Stimulated activated naive B cell treated with anti-CD40 and anti-IgM and Interleukin-4, amounts not matched to agents 10 μg/mL and 1 μg/mL and 100 μg/mL, for 72 hours (primary cell): Measurements from ENCODE around the gene CBFA2T3.

Experiments
- ATAC-seq, 2 donors: fragments of 150-1000 bp; cut with Tn5 transposase; replicated peaks; 2 replicates each; pipeline ENCODE4 v1.10.0; 2021; ENCODE audit warnings: moderate library complexity in 1 of 2
- DNase-seq: peaks from one replicate; pipeline ENCODE4 v3.0.0; 2021
- H3K27ac Mint-ChIP-seq: one replicate; pipeline ENCODE4 v1.8.0; 2022; ENCODE audit warnings: mild to moderate bottlenecking, mixed read lengths
- H3K27me3 Mint-ChIP-seq, 2 donors: one replicate each; pipeline ENCODE4 v1.8.0; 2022; ENCODE audit warnings: mixed read lengths in 2 of 2
- H3K36me3 Mint-ChIP-seq, 2 donors: one replicate each; pipeline ENCODE4 v1.8.0; 2022; ENCODE audit warnings: mixed read lengths in 2 of 2, mild to moderate bottlenecking in 1 of 2
- H3K4me1 Mint-ChIP-seq, 2 donors: one replicate each; pipeline ENCODE4 v1.8.0; 2022; ENCODE audit warnings: mixed read lengths in 2 of 2, mild to moderate bottlenecking in 1 of 2
- H3K4me3 Mint-ChIP-seq, 2 donors: one replicate each; pipeline ENCODE4 v1.8.0; 2022; ENCODE audit warnings: mild to moderate bottlenecking in 2 of 2, mixed read lengths in 2 of 2, moderate library complexity in 1 of 2
- H3K9me3 Mint-ChIP-seq, 2 donors: one replicate each; pipeline ENCODE4 v1.8.0; 2022; ENCODE audit warnings: mixed read lengths in 2 of 2, mild to moderate bottlenecking in 1 of 2

Gene CBFA2T3

DNA sequence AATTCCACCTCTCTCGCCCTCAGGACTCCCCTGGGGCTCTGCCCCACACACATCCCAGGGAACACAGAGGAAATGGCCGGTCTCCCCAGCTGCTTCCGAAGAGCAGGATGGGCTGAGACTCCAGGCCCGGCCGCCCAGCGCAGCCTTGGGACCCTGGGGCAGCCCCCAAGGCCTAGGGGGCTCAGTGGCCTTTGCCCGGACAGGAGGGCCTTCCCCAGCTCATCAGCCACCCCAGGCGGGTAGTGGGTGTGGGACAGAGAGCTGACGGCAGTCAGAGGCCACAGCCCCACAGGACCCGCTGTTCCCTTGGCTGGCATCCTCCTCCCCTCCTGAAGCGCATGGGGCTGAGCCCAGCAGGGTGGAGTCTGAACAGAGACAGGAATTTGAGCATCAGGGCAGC is 6.2 kb upstream of the CBFA2T3 start:
- H3K36me3 Mint-ChIP-seq = peaks cover 5 to 9% of the 10 kb centered on the region in 2 donors
- peak; percentile 78 for DNase-seq
- no peaks in the 10 kb centered on the region for H3K27me3 Mint-ChIP-seq
- peak; percentile 70 to 72 for ATAC-seq
- H3K4me1 Mint-ChIP-seq = peaks cover 73 to 77% of the 10 kb centered on the region in 2 donors
- H3K27ac Mint-ChIP-seq = peak overlapping the region; percentile 98
- H3K9me3 Mint-ChIP-seq = peaks cover 9 to 13% of the 10 kb centered on the region in 2 donors
- H3K4me3 Mint-ChIP-seq = peak overlapping the region; percentile 62 to 67

DNA sequence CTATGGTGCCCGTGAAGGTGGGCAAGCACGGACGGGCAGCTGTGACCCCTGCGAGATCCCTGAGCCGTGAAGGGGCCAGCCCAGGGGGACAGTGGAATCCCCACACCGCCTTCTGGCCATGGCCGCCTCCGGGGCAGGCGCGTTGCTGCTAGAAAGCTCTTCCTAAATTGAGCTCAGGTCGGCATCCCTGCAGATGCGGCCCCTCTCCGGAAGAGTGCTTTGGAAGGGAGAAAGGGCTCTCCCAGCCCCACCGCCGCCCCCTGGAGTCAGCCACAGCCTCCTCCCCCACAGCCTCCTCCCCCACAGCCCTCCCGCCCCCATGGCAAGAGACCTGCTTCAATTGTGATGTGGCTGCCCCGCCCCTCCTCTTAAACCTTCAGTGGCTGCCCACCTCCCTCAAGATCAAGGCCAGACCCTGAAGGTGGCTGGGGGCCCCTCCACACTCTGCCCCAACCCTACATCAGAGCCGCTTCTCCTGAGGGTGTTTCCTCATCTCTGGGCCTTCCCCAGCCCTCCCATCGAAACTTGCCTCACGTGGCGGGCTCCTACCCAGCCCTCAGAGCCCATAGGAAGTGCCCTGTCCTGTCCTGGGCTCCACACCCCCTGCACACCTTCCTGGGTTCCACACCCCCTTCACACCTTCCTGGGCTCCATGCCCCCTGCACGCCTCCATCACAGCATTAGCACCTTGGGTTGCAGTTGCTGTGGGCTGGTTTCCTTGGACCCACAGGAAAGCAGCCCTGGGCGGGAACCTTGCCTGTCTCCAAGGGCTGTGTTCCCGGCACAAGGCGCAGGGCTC is 5.5 kb upstream of the CBFA2T3 start:
- H3K27me3 Mint-ChIP-seq = no peaks in the 10 kb centered on the region
- peaks cover 9 to 13% of the 10 kb centered on the region in 2 donors for H3K9me3 Mint-ChIP-seq
- H3K27ac Mint-ChIP-seq = peak overlapping the region; percentile 98
- H3K36me3 Mint-ChIP-seq = peaks cover 5 to 9% of the 10 kb centered on the region in 2 donors
- no peak for DNase-seq
- H3K4me1 Mint-ChIP-seq = peaks cover 71 to 84% of the 10 kb centered on the region in 2 donors
- no peak for ATAC-seq
- H3K4me3 Mint-ChIP-seq = peak overlapping the region; percentile 62 to 67

DNA sequence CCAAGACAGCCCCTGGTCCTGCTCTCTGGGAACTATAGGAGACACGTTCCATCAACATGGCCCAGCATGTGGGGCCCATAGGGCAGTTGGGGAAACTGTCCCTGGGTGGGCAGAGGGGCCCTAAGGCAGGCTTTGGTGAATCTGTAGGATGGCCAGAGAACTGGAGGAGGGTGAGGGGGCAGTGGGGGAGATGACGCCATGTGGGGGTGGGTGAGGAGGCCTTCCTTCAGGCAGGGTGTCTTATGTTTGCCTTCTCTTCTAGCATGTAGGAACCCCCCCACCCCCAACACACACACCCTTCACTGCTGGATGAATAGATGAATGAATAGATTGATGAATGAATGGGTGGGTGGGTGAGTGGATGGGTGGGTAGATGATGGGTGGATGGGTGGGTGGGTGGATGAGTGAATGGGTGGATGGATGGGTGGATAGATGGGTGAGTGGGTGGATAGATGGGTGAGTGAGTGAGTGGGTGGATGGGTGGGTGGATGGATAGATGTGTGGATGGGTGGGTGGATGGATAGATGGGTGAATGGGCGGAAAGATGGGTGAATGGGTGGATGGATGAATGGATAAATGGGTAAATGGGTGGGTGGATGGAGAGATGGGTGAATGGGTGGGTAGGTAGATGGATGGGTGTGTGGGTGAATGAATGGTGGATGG is 2.5 kb upstream of the CBFA2T3 start:
- DNase-seq = no peak
- Mint-ChIP-seq H3K27ac (peak overlapping the region; percentile 86), H3K4me3 (peak overlapping the region; percentile 52 to 72), H3K36me3 (peaks cover 11 to 21% of the 10 kb centered on the region in 2 donors), H3K4me1 (peaks cover 68 to 95% of the 10 kb centered on the region in 2 donors), H3K27me3 (no peaks in the 10 kb centered on the region), H3K9me3 (peaks cover 9 to 13% of the 10 kb centered on the region in 2 donors)
- no peak for ATAC-seq

DNA sequence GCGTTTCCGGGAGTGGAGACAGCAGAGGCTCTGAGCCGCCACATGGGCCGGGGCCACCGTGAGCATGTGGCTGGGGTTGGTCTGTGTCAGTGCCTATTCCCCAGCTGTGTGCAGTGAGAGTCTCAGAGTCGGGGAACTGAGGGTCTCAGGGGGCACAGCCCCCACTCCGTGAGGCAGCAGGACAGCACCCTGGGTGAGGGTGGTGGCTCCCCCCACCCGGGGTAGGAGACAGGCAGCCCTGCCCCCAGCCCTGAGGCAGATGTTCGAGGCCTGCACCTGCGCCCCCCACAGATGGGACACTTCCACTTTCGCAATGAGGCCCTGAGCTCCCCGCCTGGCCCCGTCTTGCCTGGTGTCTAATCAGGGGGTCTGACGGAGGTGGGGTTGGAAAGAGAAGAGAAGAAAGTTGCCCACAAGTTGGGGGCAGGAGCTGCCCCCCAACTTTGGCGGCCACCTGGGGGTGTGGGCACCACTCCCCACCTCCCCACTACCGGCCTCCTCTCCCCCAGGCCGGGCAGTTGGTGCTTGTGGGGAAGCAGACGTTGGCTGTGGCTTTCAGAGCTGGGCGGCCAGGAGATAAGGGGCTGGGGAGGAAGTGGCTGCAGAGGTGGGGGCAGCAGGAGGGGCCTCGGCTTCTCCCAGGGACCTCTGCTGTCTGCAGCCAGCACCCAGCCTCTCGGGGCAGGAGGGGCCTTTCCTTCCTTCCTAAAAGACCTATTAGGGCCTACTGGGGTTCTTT is 1.8 kb upstream of the CBFA2T3 start:
- Mint-ChIP-seq H3K27ac (peak overlapping the region; percentile 86), H3K36me3 (peaks cover 11 to 28% of the 10 kb centered on the region in 2 donors), H3K27me3 (no peaks in the 10 kb centered on the region), H3K4me1 (peaks cover 68 to 95% of the 10 kb centered on the region in 2 donors), H3K9me3 (peaks cover 9% of the 10 kb centered on the region in 2 donors), H3K4me3 (peak overlapping the region; percentile 52 to 72)
- peak; percentile 84 for DNase-seq
- peak; percentile 51 to 60 for ATAC-seq

DNA sequence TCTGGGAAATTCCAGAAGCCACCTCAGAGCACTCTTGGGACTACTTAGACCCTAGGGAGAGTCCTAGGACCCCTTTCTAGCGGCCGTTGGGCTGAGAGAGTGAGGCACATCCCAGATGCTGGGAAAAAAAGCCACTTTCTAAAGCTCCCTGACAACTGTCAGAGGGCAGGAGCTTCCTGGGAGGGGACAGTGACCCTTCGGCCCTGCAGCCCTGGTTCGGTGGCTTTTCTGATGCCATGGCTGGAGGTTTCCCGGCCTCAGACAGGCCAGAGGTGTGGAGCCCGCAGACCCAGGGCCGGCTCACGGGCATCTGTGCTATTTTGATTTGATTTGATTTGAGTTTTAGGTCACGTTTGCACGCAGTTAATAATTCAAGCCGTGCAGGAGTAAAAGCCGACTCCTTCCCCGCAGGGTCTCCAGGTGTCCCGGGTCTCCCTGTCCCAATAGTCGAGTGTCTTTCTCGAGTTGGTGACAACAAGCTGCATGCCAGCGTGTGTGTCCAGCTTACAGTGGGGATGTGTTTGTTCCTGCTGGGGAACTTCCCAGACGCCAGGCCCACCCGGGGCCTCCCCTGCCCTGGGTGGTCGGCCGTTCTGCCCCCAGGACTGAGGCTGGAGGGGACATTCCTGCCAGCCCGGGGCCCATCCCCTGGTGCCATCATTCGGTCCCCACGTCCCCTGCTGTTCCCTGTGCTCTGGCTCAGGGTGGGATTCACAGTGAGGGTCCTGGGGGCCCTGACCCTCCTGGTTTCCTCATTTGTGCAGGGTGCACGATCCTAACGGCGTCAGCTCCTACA is 1.0 kb upstream of the CBFA2T3 start:
- Mint-ChIP-seq H3K36me3 (peaks cover 12 to 33% of the 10 kb centered on the region in 2 donors), H3K27ac (peak overlapping the region; percentile 86), H3K4me3 (peak overlapping the region; percentile 90 to 99), H3K4me1 (peaks cover 67 to 95% of the 10 kb centered on the region in 2 donors), H3K9me3 (peaks cover 9% of the 10 kb centered on the region in 2 donors), H3K27me3 (no peaks in the 10 kb centered on the region)
- ATAC-seq (no peak), DNase-seq (no peak)

DNA sequence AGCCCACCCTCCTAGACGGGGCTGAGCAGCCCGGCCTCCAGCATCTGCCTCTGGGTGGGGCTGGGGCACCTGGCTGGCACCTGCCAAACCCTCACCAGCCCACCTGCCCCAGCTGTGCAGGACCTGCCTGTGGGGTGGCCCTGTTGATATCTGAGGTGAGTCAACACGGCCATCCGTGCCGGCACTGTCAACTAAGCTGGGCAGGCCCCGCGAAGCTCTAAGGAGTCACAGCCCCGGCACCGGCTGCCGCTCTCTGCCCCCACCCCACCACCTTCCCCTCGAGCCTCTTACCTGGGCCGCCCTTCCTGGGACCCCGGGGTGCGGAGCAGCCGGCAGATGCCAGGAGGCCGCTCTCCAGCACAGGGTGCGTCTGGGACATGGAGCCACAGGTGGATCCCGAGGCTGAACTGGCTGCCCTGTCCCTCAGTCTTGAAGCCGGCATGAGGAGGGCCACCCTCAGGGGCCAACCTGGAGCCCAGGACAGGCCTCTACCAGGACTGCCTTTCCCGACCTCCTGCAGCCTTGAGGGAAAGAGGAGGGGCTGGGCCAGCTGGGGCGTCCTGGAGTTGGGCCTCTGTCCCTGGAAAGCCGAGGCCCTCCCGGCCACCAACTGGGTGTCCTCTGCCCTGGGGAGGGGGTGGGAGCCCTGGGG is 515 bp downstream of the CBFA2T3 start:
- H3K27me3 Mint-ChIP-seq = no peaks in the 10 kb centered on the region
- H3K4me1 Mint-ChIP-seq = peaks cover 68 to 95% of the 10 kb centered on the region in 2 donors
- ATAC-seq (peak; percentile 32 to 35), DNase-seq (no peak)
- H3K27ac Mint-ChIP-seq = peak overlapping the region; percentile 86
- H3K9me3 Mint-ChIP-seq = peaks cover 9% of the 10 kb centered on the region in 2 donors
- peak overlapping the region; percentile 90 to 99 for H3K4me3 Mint-ChIP-seq
- peaks cover 20 to 46% of the 10 kb centered on the region in 2 donors for H3K36me3 Mint-ChIP-seq

DNA sequence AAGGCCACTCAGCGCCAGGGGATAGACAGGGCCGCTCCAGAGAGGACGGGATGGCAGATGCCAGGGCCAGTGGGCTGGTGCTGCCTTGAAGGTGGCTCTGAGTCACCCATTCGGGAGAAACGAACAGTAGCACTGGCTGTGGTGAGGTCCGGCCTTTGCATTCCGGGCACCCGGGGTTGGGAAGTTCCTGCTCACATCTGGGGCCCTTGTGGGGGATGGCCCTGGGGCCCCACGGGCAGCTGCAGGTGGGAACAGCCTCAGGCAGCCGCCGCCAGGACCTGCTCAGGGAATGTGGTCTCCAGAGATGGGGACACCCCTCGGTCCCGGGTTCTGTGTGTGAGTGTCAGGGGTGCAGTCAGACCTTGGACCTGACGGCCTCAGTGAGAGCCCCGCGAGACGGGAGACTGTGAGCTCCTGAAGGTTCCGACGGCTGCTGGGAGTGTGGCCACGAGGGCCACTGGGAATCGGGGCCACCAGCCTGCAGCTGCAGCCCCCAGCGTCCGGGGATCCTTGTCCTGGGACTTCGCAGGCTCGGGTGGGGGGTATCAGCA is 1.4 kb downstream of the CBFA2T3 start:
- Mint-ChIP-seq H3K27me3 (no peaks in the 10 kb centered on the region), H3K4me3 (peak overlapping the region; percentile 90 to 99), H3K36me3 (peaks cover 27 to 49% of the 10 kb centered on the region in 2 donors), H3K27ac (peak overlapping the region; percentile 65), H3K9me3 (peaks cover 9% of the 10 kb centered on the region in 2 donors), H3K4me1 (peaks cover 68 to 95% of the 10 kb centered on the region in 2 donors)
- peak in 1 of 2 donors; percentile 10 for ATAC-seq
- DNase-seq = no peak

DNA sequence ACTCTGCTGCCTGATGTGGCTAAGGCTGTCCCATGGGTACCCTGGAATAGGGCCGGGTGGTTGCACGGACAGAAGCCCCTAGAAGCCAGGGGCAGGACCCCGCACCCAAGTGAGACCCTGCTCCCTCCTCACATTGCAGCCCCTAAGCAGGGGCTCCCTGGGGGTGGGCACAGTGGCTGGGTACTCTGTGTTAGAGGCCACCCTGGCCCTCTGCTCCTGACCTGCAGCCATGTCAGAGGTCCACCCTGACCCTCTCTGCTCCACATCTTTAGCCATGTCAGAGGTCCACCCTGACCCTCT is 2.1 kb downstream of the CBFA2T3 start:
- no peak for ATAC-seq
- H3K4me3 Mint-ChIP-seq = peak overlapping the region; percentile 90 to 99
- peaks cover 2 to 3% of the 10 kb centered on the region in 2 donors for H3K9me3 Mint-ChIP-seq
- peaks cover 32 to 49% of the 10 kb centered on the region in 2 donors for H3K36me3 Mint-ChIP-seq
- H3K27me3 Mint-ChIP-seq = no peaks in the 10 kb centered on the region
- peak overlapping the region; percentile 65 for H3K27ac Mint-ChIP-seq
- no peak for DNase-seq
- peaks cover 66 to 95% of the 10 kb centered on the region in 2 donors for H3K4me1 Mint-ChIP-seq

DNA sequence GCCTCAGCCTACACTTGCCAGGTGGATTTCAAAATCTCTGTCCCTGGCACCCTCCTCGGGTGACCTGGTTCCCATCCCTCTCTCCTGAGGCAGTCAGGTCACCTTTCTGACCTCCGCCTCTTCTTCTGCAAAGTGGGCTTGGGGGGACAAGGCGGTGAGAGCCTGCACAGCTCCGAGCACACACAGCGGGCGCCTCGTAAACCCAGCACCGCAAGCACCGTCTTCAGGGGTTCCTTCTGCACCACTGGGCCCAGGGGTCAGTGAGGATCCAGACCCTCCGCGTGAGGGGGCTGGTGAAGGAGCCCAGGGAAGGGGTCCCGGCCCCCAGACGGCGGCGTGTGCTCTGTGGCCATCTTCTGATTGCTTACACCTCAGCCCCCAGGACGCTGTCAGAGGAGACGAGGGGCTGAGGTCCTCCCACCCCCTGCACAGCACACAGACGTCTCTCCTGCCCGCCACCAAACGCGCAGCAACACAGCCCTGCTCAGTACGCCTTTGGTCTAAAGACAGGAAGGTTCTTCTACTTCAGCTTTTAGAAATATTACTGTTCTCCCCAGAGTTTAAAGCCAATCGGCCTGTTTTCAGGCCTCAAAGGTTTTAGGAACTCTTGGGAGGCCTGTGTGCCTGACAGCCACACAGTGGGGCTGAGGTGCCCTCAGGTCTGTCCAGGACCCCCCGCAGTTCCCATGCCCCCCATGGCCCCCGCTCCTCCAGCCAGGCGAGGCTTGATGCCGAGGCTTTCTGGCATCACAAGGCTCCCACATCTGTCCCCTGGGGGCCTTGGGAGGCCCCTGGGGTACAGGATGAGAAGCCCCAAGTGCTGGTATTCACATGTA is 2.7 kb downstream of the CBFA2T3 start:
- no peaks in the 10 kb centered on the region for H3K27me3 Mint-ChIP-seq
- ATAC-seq (no peak), DNase-seq (no peak)
- peak overlapping the region; percentile 65 for H3K27ac Mint-ChIP-seq
- H3K4me1 Mint-ChIP-seq = peaks cover 65 to 95% of the 10 kb centered on the region in 2 donors
- peaks cover 35 to 50% of the 10 kb centered on the region in 2 donors for H3K36me3 Mint-ChIP-seq
- H3K9me3 Mint-ChIP-seq = peaks cover 0 to 1% of the 10 kb centered on the region in 2 donors
- peak overlapping the region; percentile 90 to 99 for H3K4me3 Mint-ChIP-seq

DNA sequence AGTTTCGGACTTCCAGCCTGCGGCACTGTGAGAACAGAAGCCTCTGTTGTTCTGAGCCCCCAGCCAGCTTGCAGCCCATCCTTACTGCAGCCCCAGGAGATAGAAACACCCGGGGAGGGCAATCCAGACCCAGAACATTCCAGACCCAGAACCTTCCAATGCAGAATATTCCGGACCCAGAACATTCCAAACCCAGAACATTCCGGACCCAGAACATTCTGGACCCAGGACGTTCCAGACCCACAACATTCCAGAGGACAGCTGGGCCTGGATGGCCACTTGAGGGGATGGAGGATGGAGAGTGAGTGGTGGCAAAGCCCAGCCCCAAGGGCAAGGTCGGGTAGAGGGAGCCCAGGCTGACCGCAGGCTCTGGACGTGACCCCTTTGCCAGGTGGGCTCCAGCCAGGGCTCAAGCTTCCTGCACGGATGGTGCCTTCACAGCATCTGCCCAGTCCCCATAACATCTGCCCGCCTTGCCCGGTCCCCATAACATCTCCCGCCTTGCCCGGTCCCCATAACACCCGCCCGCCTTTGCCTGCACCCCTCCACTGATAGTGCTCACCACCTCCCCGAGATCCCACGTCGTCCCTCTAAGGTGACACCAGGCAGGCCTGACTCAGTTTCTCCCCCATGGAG is 3.5 kb downstream of the CBFA2T3 start:
- H3K27me3 Mint-ChIP-seq = no peaks in the 10 kb centered on the region
- peaks cover 38 to 53% of the 10 kb centered on the region in 2 donors for H3K36me3 Mint-ChIP-seq
- no peaks in the 10 kb centered on the region for H3K9me3 Mint-ChIP-seq
- H3K27ac Mint-ChIP-seq = peak overlapping the region; percentile 42
- ATAC-seq (no peak), DNase-seq (no peak)
- H3K4me3 Mint-ChIP-seq = peak overlapping the region; percentile 90 to 99
- peaks cover 66 to 95% of the 10 kb centered on the region in 2 donors for H3K4me1 Mint-ChIP-seq

DNA sequence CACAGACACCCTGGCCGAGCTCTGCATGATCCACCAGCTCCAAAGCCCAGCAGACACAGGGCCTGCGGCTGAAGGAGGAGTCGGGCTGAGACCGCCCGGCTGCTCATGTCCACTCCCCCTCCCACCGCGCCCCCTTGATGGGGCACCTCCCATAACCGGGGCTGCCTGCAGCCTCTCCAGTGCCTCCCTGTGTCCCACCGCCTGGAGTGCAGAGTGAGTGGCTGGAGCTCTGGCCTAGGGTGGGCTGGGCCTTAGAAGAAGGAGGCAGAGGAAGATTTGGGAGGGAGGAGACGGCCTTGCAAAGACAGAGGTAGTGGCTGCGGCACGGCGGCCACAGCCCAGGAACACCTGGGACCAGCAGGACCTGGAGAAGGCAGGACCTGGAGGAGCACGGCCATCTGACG is 4.0 kb downstream of the CBFA2T3 start:
- Mint-ChIP-seq H3K27me3 (no peaks in the 10 kb centered on the region), H3K4me3 (peak overlapping the region; percentile 68 to 71), H3K27ac (no peak overlapping the region), H3K9me3 (no peaks in the 10 kb centered on the region), H3K4me1 (peaks cover 67 to 95% of the 10 kb centered on the region in 2 donors), H3K36me3 (peaks cover 40 to 54% of the 10 kb centered on the region in 2 donors)
- no peak for ATAC-seq
- DNase-seq = no peak

DNA sequence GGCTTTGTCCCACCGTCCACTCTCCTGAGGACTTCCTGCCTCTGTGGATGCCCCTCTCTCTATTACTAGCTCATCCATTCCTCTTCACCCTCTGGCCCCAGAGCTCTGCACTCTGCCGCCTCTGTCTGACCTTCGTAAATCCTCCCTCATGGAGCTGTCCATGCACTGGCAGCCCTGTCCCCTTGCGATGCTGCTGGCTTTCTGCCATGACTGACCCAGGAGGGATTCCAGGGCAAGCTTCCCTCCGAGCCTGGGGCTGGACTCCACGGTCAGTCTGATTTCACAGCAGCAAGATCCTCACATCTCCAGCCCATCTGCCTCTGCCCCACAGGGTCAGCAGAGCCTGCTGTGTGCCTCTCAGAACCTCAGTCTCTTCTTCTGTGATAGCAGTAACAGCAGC is 4.7 kb downstream of the CBFA2T3 start:
- Mint-ChIP-seq H3K27me3 (no peaks in the 10 kb centered on the region), H3K9me3 (no peaks in the 10 kb centered on the region), H3K4me1 (peaks cover 71 to 95% of the 10 kb centered on the region in 2 donors), H3K4me3 (peak overlapping the region; percentile 68 to 71), H3K36me3 (peaks cover 40 to 56% of the 10 kb centered on the region in 2 donors), H3K27ac (peak overlapping the region; percentile 82)
- DNase-seq = no peak
- no peak for ATAC-seq
